ENCODE results near the gene CACNA2D2. TPM values are rescaled to one million over a fixed set of nuclear protein-coding genes. Genes with fewer than 3 reads are reported as not detected.

Gene CACNA2D2
- polyA plus RNA-seq, 2 donors = 0.28 to 0.31 TPM

DNA sequence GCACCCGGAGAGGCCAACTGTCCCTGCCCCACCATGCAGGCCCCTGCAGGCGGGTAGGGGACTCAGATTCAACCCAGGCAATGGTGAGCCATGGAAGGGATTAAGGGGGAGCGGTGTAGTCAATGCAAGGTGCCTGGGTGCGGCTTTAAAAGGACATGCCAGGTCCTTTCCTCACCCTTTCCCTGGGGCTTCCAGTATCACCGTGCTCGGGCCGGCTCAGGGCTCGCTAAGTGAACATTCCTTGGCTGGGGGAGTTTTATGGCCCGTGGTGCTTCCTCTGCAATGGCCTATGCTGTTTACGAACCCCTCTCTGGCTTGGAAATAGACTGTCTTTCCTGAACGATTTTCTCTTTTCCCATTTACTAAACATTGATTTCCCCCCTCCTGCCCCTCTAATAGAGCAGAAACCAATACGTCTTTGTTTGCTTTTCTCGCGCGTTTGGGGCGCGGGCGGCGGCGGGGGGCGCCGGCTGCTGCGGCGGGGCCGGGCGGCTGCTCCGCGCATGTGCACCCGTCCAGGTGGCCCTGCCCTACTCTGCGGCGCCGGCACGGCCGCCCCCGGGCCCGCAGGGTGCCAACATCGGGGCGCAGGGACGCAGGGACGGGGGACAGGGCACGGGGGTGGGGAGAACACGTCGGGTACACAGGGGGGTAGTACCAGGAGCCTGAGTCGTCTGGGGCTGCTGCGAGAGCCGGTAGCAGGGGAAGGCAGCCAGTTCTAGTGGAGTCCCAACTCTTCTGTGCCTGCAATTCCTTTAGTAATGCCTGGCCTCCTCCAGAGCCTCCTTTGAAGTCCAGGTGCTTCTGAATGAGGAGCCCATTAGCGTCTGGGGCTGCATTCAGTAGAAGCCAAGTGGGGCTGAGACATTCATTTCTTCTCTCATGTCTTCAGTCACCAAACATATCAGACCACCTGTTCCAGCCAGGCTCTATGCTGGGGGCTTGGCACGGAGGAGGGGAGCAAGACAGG, 26.9 kb upstream of the CACNA2D2 start:
- 15 to 16% methylated on average over 48 of the region's 48 CpGs for WGBS, 2 donors
- Histone ChIP-seq H3K27ac (ENCODE audit: low read depth in 2 of 2, low read length in 1 of 2) (no peak overlapping the region), H3K4me1 (ENCODE audit: control insufficient read depth in 2 of 2, insufficient read depth in 2 of 2, low read length in 1 of 2) (no peaks in the 10 kb centered on the region), H3K27me3 (ENCODE audit: control insufficient read depth in 1 of 2, insufficient read depth in 2 of 2, low read length in 2 of 2) (no peaks in the 10 kb centered on the region), H3K36me3 (ENCODE audit: control insufficient read depth in 2 of 2, insufficient read depth in 2 of 2, low read length in 1 of 2) (no peaks in the 10 kb centered on the region), H3K4me3 (ENCODE audit: low read depth in 1 of 2, low read length in 2 of 2) (no peak overlapping the region), H3K9me3 (ENCODE audit: control insufficient read depth in 2 of 2, insufficient read depth in 1 of 2, low read depth in 1 of 2, low read length in 1 of 2) (no peaks in the 10 kb centered on the region)

DNA sequence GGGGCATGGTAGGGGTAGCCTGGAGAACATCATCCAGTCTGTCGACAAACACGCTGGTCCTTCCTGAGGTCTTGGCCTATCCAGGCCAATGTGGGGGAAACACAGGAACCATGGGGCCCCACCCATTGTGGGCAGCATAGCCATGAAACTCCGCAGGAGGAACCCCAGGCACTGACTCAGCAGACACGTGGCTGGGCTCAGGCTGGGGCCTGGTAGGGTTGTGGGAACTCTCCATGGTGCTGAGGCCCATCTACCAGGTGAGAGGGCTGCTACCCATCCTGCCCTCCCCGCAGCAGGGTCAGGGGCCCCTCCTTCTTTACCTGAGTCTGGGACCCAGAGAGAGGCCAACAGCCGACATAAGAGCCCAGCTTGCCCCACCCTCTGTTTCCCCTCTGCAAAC, 22.6 kb upstream of the CACNA2D2 start:
- H3K4me1 ChIP-seq (ENCODE audit: control insufficient read depth in 2 of 2, insufficient read depth in 2 of 2, low read length in 1 of 2) = no peaks in the 10 kb centered on the region
- 35 to 39% methylated on average over 6 of the region's 6 CpGs for WGBS, 2 donors
- no peaks in the 10 kb centered on the region for H3K36me3 ChIP-seq (ENCODE audit: control insufficient read depth in 2 of 2, insufficient read depth in 2 of 2, low read length in 1 of 2)
- no peaks in the 10 kb centered on the region for H3K9me3 ChIP-seq (ENCODE audit: control insufficient read depth in 2 of 2, insufficient read depth in 1 of 2, low read depth in 1 of 2, low read length in 1 of 2)
- H3K4me3 ChIP-seq (ENCODE audit: low read depth in 1 of 2, low read length in 2 of 2) = no peak overlapping the region
- H3K27me3 ChIP-seq (ENCODE audit: control insufficient read depth in 1 of 2, insufficient read depth in 2 of 2, low read length in 2 of 2) = no peaks in the 10 kb centered on the region
- H3K27ac ChIP-seq (ENCODE audit: low read depth in 2 of 2, low read length in 1 of 2) = no peak overlapping the region

GRCh38 chr3:50525191-50525910, 21.9 kb upstream of the CACNA2D2 start:
- Histone ChIP-seq H3K4me1 (ENCODE audit: control insufficient read depth in 2 of 2, insufficient read depth in 2 of 2, low read length in 1 of 2) (no peaks in the 10 kb centered on the region), H3K27ac (ENCODE audit: low read depth in 2 of 2, low read length in 1 of 2) (no peak overlapping the region), H3K9me3 (ENCODE audit: control insufficient read depth in 2 of 2, insufficient read depth in 1 of 2, low read depth in 1 of 2, low read length in 1 of 2) (no peaks in the 10 kb centered on the region), H3K4me3 (ENCODE audit: low read depth in 1 of 2, low read length in 2 of 2) (no peak overlapping the region), H3K36me3 (ENCODE audit: control insufficient read depth in 2 of 2, insufficient read depth in 2 of 2, low read length in 1 of 2) (no peaks in the 10 kb centered on the region), H3K27me3 (ENCODE audit: control insufficient read depth in 1 of 2, insufficient read depth in 2 of 2, low read length in 2 of 2) (no peaks in the 10 kb centered on the region)
- 71 to 75% methylated on average over 6 to 9 of the region's 9 CpGs for whole genome bisulfite sequencing, 2 donors

DNA sequence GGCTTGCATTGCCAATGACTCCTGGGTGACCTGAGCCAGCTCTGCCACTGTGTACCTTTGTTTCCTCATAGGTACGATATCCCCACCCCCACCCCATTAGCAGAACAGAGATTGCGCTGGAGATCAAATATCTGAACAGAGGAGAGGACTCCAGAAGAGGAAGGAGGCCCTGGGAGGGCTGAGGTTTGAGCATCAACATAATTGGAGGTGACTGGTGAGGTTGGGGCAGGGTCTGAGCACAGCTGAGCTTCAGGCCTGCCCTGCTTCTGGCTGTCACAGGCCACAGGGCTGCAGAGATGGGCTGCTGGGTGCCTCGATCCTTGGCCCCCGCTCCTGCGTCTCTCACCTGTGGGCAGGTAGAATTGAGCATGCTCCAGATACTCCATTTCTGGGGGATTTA, 21.3 kb upstream of the CACNA2D2 start:
- Histone ChIP-seq H3K4me1 (ENCODE audit: control insufficient read depth in 2 of 2, insufficient read depth in 2 of 2, low read length in 1 of 2) (no peaks in the 10 kb centered on the region), H3K27ac (ENCODE audit: low read depth in 2 of 2, low read length in 1 of 2) (no peak overlapping the region), H3K36me3 (ENCODE audit: control insufficient read depth in 2 of 2, insufficient read depth in 2 of 2, low read length in 1 of 2) (no peaks in the 10 kb centered on the region), H3K9me3 (ENCODE audit: control insufficient read depth in 2 of 2, insufficient read depth in 1 of 2, low read depth in 1 of 2, low read length in 1 of 2) (no peaks in the 10 kb centered on the region), H3K27me3 (ENCODE audit: control insufficient read depth in 1 of 2, insufficient read depth in 2 of 2, low read length in 2 of 2) (no peaks in the 10 kb centered on the region), H3K4me3 (ENCODE audit: low read depth in 1 of 2, low read length in 2 of 2) (no peak overlapping the region)
- WGBS, 2 donors = 79 to 85% methylated on average over 5 of the region's 5 CpGs

- 70 to 75% methylated on average over 9 of the region's 9 CpGs for WGBS, 2 donors
- no peak overlapping the region for H3K4me3 ChIP-seq (ENCODE audit: low read depth in 1 of 2, low read length in 2 of 2)
- H3K27me3 ChIP-seq (ENCODE audit: control insufficient read depth in 1 of 2, insufficient read depth in 2 of 2, low read length in 2 of 2) = no peaks in the 10 kb centered on the region
- H3K4me1 ChIP-seq (ENCODE audit: control insufficient read depth in 2 of 2, insufficient read depth in 2 of 2, low read length in 1 of 2) = no peaks in the 10 kb centered on the region
- no peaks in the 10 kb centered on the region for H3K36me3 ChIP-seq (ENCODE audit: control insufficient read depth in 2 of 2, insufficient read depth in 2 of 2, low read length in 1 of 2)
- no peak overlapping the region for H3K27ac ChIP-seq (ENCODE audit: low read depth in 2 of 2, low read length in 1 of 2)
- H3K9me3 ChIP-seq (ENCODE audit: control insufficient read depth in 2 of 2, insufficient read depth in 1 of 2, low read depth in 1 of 2, low read length in 1 of 2) = no peaks in the 10 kb centered on the region
These were observed 19.9 kb upstream of the CACNA2D2 start for GRCh38 chr3:50523279-50523811.

GRCh38 chr3:50521572-50521971, 18.1 kb upstream of the CACNA2D2 start:
- Histone ChIP-seq H3K27ac (ENCODE audit: low read depth in 2 of 2, low read length in 1 of 2) (no peak overlapping the region), H3K4me3 (ENCODE audit: low read depth in 1 of 2, low read length in 2 of 2) (no peak overlapping the region), H3K4me1 (ENCODE audit: control insufficient read depth in 2 of 2, insufficient read depth in 2 of 2, low read length in 1 of 2) (no peaks in the 10 kb centered on the region), H3K27me3 (ENCODE audit: control insufficient read depth in 1 of 2, insufficient read depth in 2 of 2, low read length in 2 of 2) (no peaks in the 10 kb centered on the region), H3K36me3 (ENCODE audit: control insufficient read depth in 2 of 2, insufficient read depth in 2 of 2, low read length in 1 of 2) (no peaks in the 10 kb centered on the region), H3K9me3 (ENCODE audit: control insufficient read depth in 2 of 2, insufficient read depth in 1 of 2, low read depth in 1 of 2, low read length in 1 of 2) (no peaks in the 10 kb centered on the region)
- 44 to 61% methylated on average over 5 of the region's 5 CpGs for WGBS, 2 donors

DNA sequence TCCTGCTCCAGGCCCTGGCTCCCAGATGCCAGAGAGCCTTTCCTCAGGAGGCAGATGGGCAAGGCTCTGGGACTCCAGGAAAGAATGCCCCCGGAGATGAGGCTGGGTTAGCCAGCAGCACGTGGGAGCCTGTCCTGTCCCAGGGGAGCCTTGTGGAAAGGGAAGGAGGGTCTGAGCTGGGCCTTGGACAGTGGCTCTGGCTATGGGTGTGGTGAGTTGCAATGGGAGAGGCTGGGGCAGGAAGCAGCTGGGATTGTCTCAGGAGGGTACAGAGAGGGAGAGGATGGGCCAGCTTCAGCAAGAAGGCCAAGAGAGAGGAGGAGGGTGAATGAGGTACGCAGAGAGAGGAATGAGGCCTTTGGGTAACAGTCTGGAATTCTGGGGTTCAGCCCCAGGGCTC, 17.4 kb upstream of the CACNA2D2 start:
- H3K27ac ChIP-seq (ENCODE audit: low read depth in 2 of 2, low read length in 1 of 2) = no peak overlapping the region
- H3K27me3 ChIP-seq (ENCODE audit: control insufficient read depth in 1 of 2, insufficient read depth in 2 of 2, low read length in 2 of 2) = no peaks in the 10 kb centered on the region
- H3K4me3 ChIP-seq (ENCODE audit: low read depth in 1 of 2, low read length in 2 of 2) = no peak overlapping the region
- no peaks in the 10 kb centered on the region for H3K36me3 ChIP-seq (ENCODE audit: control insufficient read depth in 2 of 2, insufficient read depth in 2 of 2, low read length in 1 of 2)
- H3K9me3 ChIP-seq (ENCODE audit: control insufficient read depth in 2 of 2, insufficient read depth in 1 of 2, low read depth in 1 of 2, low read length in 1 of 2) = no peaks in the 10 kb centered on the region
- 61 to 63% methylated on average over 3 of the region's 3 CpGs for WGBS, 2 donors
- H3K4me1 ChIP-seq (ENCODE audit: control insufficient read depth in 2 of 2, insufficient read depth in 2 of 2, low read length in 1 of 2) = no peaks in the 10 kb centered on the region

GRCh38 chr3:50519471-50520089, 16.1 kb upstream of the CACNA2D2 start:
- Histone ChIP-seq H3K36me3 (ENCODE audit: control insufficient read depth in 2 of 2, insufficient read depth in 2 of 2, low read length in 1 of 2) (no peaks in the 10 kb centered on the region), H3K4me1 (ENCODE audit: control insufficient read depth in 2 of 2, insufficient read depth in 2 of 2, low read length in 1 of 2) (no peaks in the 10 kb centered on the region), H3K27ac (ENCODE audit: low read depth in 2 of 2, low read length in 1 of 2) (no peak overlapping the region), H3K27me3 (ENCODE audit: control insufficient read depth in 1 of 2, insufficient read depth in 2 of 2, low read length in 2 of 2) (no peaks in the 10 kb centered on the region), H3K9me3 (ENCODE audit: control insufficient read depth in 2 of 2, insufficient read depth in 1 of 2, low read depth in 1 of 2, low read length in 1 of 2) (no peaks in the 10 kb centered on the region), H3K4me3 (ENCODE audit: low read depth in 1 of 2, low read length in 2 of 2) (no peak overlapping the region)
- 17 to 18% methylated on average over 7 of the region's 7 CpGs for WGBS, 2 donors

DNA sequence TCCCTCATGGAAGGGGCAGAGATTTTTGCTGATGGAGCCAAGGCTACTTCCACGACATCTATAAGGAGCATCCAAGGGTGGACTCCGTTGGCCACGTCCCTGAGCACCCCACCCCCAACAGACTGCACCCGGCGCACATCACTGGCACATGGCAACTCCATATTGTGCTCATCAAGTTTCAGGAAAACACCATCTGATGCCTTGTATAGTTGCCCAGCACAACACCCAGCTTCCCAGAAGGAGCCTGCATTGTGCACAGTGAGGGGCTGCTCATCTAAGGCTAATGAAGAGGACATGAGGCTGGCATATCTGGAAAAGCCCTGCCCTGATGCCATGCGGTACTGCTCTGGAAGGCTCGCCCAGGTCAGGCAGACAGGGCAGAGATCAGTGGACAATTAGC, 15.0 kb upstream of the CACNA2D2 start:
- Histone ChIP-seq H3K27ac (ENCODE audit: low read depth in 2 of 2, low read length in 1 of 2) (no peak overlapping the region), H3K9me3 (ENCODE audit: control insufficient read depth in 2 of 2, insufficient read depth in 1 of 2, low read depth in 1 of 2, low read length in 1 of 2) (no peaks in the 10 kb centered on the region)
- WGBS, 2 donors = 85 to 88% methylated on average over 7 of the region's 7 CpGs

More for the DNA sequence above, 15.0 kb upstream of the CACNA2D2 start:
- Histone ChIP-seq H3K4me3 (ENCODE audit: low read depth in 1 of 2, low read length in 2 of 2) (no peak overlapping the region), H3K4me1 (ENCODE audit: control insufficient read depth in 2 of 2, insufficient read depth in 2 of 2, low read length in 1 of 2) (no peaks in the 10 kb centered on the region), H3K36me3 (ENCODE audit: control insufficient read depth in 2 of 2, insufficient read depth in 2 of 2, low read length in 1 of 2) (no peaks in the 10 kb centered on the region), H3K27me3 (ENCODE audit: control insufficient read depth in 1 of 2, insufficient read depth in 2 of 2, low read length in 2 of 2) (no peaks in the 10 kb centered on the region)

All from esophagus (tissue), 2 donors.